Loucy (cell line): Measurements from ENCODE around the gene GAPT.

Source experiments
- EZH2phosphoT487 ChIP-seq: fragments of 200-600 bp; IDR thresholded peaks from 2 replicates; pipeline ENCODE4 v1.6.1; 2018; ENCODE audit warnings: antibody characterized with exemption, mild to moderate bottlenecking, moderate library complexity, borderline replicate concordance
- TF ChIP-seq, protein P1 (sequence below): fragments of 200-600 bp; sonication (generic); conservative IDR thresholded peaks from 2 replicates; pipeline ENCODE4 v1.5.1; 2014; ENCODE audit warnings: mild to moderate bottlenecking, antibody characterized with exemption, low read length

DNA sequence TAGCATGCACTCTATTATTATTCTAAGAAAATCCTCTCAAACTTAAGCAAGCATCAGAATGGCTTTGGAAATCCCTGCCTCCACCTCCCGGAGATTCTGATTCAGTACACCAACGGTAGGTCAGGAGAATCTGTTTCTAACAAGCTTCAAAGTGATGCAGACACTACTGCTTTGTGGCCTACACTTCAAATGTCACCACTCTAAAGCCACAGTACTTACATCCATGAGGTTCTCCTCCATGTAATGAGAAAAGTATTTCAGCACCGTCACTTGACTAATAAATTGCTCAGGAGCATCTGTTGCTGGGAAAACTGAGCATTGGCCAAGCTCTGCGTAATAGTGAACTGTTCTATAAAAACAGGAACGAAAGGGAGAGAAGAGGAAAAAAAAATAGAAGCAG lies 36.2 kb upstream of the GAPT start:
- TF ChIP-seq, protein P1, sequence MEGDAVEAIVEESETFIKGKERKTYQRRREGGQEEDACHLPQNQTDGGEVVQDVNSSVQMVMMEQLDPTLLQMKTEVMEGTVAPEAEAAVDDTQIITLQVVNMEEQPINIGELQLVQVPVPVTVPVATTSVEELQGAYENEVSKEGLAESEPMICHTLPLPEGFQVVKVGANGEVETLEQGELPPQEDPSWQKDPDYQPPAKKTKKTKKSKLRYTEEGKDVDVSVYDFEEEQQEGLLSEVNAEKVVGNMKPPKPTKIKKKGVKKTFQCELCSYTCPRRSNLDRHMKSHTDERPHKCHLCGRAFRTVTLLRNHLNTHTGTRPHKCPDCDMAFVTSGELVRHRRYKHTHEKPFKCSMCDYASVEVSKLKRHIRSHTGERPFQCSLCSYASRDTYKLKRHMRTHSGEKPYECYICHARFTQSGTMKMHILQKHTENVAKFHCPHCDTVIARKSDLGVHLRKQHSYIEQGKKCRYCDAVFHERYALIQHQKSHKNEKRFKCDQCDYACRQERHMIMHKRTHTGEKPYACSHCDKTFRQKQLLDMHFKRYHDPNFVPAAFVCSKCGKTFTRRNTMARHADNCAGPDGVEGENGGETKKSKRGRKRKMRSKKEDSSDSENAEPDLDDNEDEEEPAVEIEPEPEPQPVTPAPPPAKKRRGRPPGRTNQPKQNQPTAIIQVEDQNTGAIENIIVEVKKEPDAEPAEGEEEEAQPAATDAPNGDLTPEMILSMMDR: no peak
- no peak for TF ChIP-seq EZH2phosphoT487
